HCT116 (cell line): Measurements from ENCODE around the gene COX10. TPM values are rescaled to one million over a fixed set of nuclear protein-coding genes. Genes with fewer than 3 reads are reported as not detected.

Experiments
- ATAC-seq: fragments of 200-7000 bp; cut with Tn5 transposase; 2 replicates; pipeline ENCODE4 v1.9.1; 2020; ENCODE audit warnings: mild to moderate bottlenecking, moderate library complexity
- BruUV-seq: library from RNA; stranded (reverse); fragments of 400-500 nt; replicated peaks from 2 replicates; lab custom pipeline; 2021; lab: Mats Ljungman, UMichigan
- CTCF ChIA-PET: fragments of 300-600 bp; sonication (Branson Sonifier 250); formaldehyde crosslinking; loops from one replicate; lab custom pipeline; 2021; ENCODE audit warnings: antibody characterized with exemption; lab: Charles Lee
- POLR2A ChIA-PET: fragments of 300-600, 350-600 bp; sonication (Branson Sonifier 250); formaldehyde crosslinking; loops from one replicate; lab custom pipeline; 2021; ENCODE audit warnings: antibody characterized with exemption; lab: Charles Lee
- RAD21 ChIA-PET, 2 experiments: fragments of 300-600 bp; sonication (Branson Sonifier 250); formaldehyde crosslinking; loops; one replicate each; lab custom pipeline; 2023; ENCODE audit warnings: low total read pairs in 2 of 2; ENCODE audit not compliant: uncharacterized antibody in 2 of 2, unreplicated experiment in 2 of 2, low non-redundant PET in 1 of 2; lab: Charles Lee
- DNase-seq: peaks from one replicate; pipeline ENCODE4 v3.0.0-alpha.2; 2010; ENCODE audit warnings: low read depth, low spot score
- H2AFZ ChIP-seq: fragments of 200-600 bp; shearing (Covaris generic), sonication (generic); 2 replicates; pipeline ENCODE4 v1.6.1; 2017; ENCODE audit warnings: low read depth, mixed run types, mixed read lengths, antibody characterized with exemption, low read length; ENCODE audit not compliant: poor library complexity, severe bottlenecking
- H3K27ac ChIP-seq: 2 replicates; pipeline ENCODE4 v1.5.1; 2012; ENCODE audit warnings: low read depth, low read length
- H3K27me3 ChIP-seq: fragments of 200-600 bp; sonication (generic); 2 replicates; pipeline ENCODE4 v1.6.1; 2016; ENCODE audit warnings: mixed run types, low read length, mixed read lengths; ENCODE audit not compliant: insufficient read depth
- H3K36me3 ChIP-seq, 2 experiments: fragments of 200-500 bp in 1 of 2; fragments of 200-600 bp in 1 of 2; sonication (Bioruptor generic) in 1 of 2; sonication (generic) in 1 of 2; 2 replicates each; pipeline versions ENCODE4 v1.5.1 to v1.6.1; 2014 to 2016; ENCODE audit warnings: low read length in 2 of 2, inconsistent platforms in 1 of 2, mixed read lengths in 1 of 2, mixed run types in 1 of 2; ENCODE audit not compliant: insufficient read depth in 2 of 2, control insufficient read depth in 1 of 2
- H3K4me1 ChIP-seq, 2 experiments: fragments of 200-600 bp in 1 of 2; sonication (generic) in 1 of 2; 2 replicates each; pipeline versions ENCODE4 v1.5.1 to v1.6.1; 2012 to 2017; ENCODE audit warnings: low read length in 2 of 2, inconsistent platforms in 1 of 2, mild to moderate bottlenecking in 1 of 2, mixed read lengths in 1 of 2, mixed run types in 1 of 2, moderate library complexity in 1 of 2; ENCODE audit not compliant: insufficient read depth in 2 of 2, control insufficient read depth in 1 of 2
- H3K4me2 ChIP-seq: fragments of 200-600 bp; sonication (generic); 2 replicates; pipeline ENCODE4 v1.6.1; 2017; ENCODE audit warnings: mixed run types, low read length, mixed read lengths
- H3K4me3 ChIP-seq, 2 experiments: fragments of 200-600 bp in 1 of 2; sonication (generic) in 1 of 2; replicated peaks in 1 of 2; 2 replicates each; pipeline ENCODE4 v1.5.1; 2011 to 2016; ENCODE audit warnings: low read length in 2 of 2, control low read depth in 1 of 2, low read depth in 1 of 2, mild to moderate bottlenecking in 1 of 2, mixed read lengths in 1 of 2, mixed run types in 1 of 2
- H3K79me2 ChIP-seq: fragments of 200-600 bp; sonication (generic); 2 replicates; pipeline ENCODE4 v1.6.1; 2017; ENCODE audit warnings: mild to moderate bottlenecking, mixed run types, low read length, moderate library complexity, mixed read lengths; ENCODE audit not compliant: insufficient read depth
- H3K9ac ChIP-seq: fragments of 200-600 bp; sonication (generic); 2 replicates; pipeline ENCODE4 v1.6.1; 2016; ENCODE audit warnings: low read length, mixed read lengths
- H3K9me2 ChIP-seq: fragments of 200-600 bp; sonication (generic), shearing (Covaris generic); 2 replicates; pipeline ENCODE4 v1.6.1; 2017; ENCODE audit warnings: mixed run types, mild to moderate bottlenecking, moderate library complexity; ENCODE audit not compliant: insufficient read depth
- H3K9me3 ChIP-seq, 2 experiments: fragments of 200-500 bp in 1 of 2; fragments of 200-600 bp in 1 of 2; sonication (Bioruptor generic) in 1 of 2; sonication (generic) in 1 of 2; 2 replicates each; pipeline ENCODE4 v1.6.1; 2014 to 2017; ENCODE audit warnings: low read length in 2 of 2, mixed read lengths in 2 of 2, inconsistent platforms in 1 of 2, low read depth in 1 of 2, mild to moderate bottlenecking in 1 of 2, mixed run types in 1 of 2, moderate library complexity in 1 of 2; ENCODE audit not compliant: control insufficient read depth in 1 of 2, insufficient read depth in 1 of 2
- H4K20me1 ChIP-seq: fragments of 200-600 bp; sonication (generic), shearing (Covaris generic); 2 replicates; pipeline ENCODE4 v1.6.1; 2017; ENCODE audit warnings: mixed run types, mild to moderate bottlenecking, moderate library complexity; ENCODE audit not compliant: insufficient read depth
- CEBPB ChIP-seq: IDR thresholded peaks from 2 replicates; pipeline ENCODE4 v1.6.1; 2012; ENCODE audit warnings: low read depth
- EGR1 ChIP-seq: IDR thresholded peaks from 2 replicates; pipeline ENCODE4 v1.6.1; 2012; ENCODE audit warnings: low read depth
- ELF1 ChIP-seq: IDR thresholded peaks from 2 replicates; pipeline ENCODE4 v1.6.1; 2012; ENCODE audit warnings: low read depth, borderline replicate concordance
- EZH2 ChIP-seq: fragments of 200-600 bp; sonication (generic); IDR thresholded peaks from 2 replicates; pipeline ENCODE4 v1.6.1; 2017; ENCODE audit warnings: antibody characterized with exemption, mixed run types
- EZH2phosphoT487 ChIP-seq: fragments of 200-600 bp; IDR thresholded peaks from 2 replicates; pipeline ENCODE4 v1.6.1; 2018; ENCODE audit warnings: antibody characterized with exemption, borderline replicate concordance
- FOSL1 ChIP-seq: IDR thresholded peaks from 2 replicates; pipeline ENCODE4 v1.6.1; 2012; ENCODE audit warnings: low read depth
- POLR2A ChIP-seq: IDR thresholded peaks from 2 replicates; pipeline ENCODE4 v1.7.0; 2011; ENCODE audit warnings: borderline replicate concordance; ENCODE audit not compliant: insufficient read depth, insufficient read length; ENCODE audit errors: extremely low read depth
- SIN3A ChIP-seq: IDR thresholded peaks from 2 replicates; pipeline ENCODE4 v1.6.1; 2012; ENCODE audit warnings: low read depth
- SP1 ChIP-seq: IDR thresholded peaks from 2 replicates; pipeline ENCODE4 v1.6.1; 2012; ENCODE audit warnings: low read depth
- SRF ChIP-seq: IDR thresholded peaks from 2 replicates; pipeline ENCODE4 v1.6.1; 2012; ENCODE audit warnings: low read depth
- TCF7L2 ChIP-seq: IDR thresholded peaks from 2 replicates; pipeline ENCODE4 v1.7.0; 2011; ENCODE audit warnings: borderline replicate concordance, inconsistent platforms; ENCODE audit not compliant: insufficient read depth, insufficient read length; ENCODE audit errors: extremely low read depth
- YY1 ChIP-seq: IDR thresholded peaks from 2 replicates; pipeline ENCODE4 v1.6.1; 2011; ENCODE audit warnings: low read length, low read depth, moderate library complexity, mild to moderate bottlenecking; ENCODE audit not compliant: insufficient replicate concordance; ENCODE audit errors: extremely low read depth
- ZFX ChIP-seq: fragments of 450-650 bp; IDR thresholded peaks from 2 replicates; pipeline ENCODE4 v1.6.1; 2017
- ZNF274 ChIP-seq: fragments of 200-500 bp; sonication (Bioruptor generic); IDR thresholded peaks from 2 replicates; pipeline ENCODE4 v1.6.1; 2014; ENCODE audit warnings: mild to moderate bottlenecking, low read depth, low read length, inconsistent platforms
- intact Hi-C: fragments of 100-400 bp; cut with micrococcal nuclease; formaldehyde crosslinking; loops from 2 replicates; pipeline ENCODE4 v1.10.0; 2022
- total RNA-seq: library from RNA; stranded (reverse); gene quantifications from one replicate; pipeline ENCODE4 v1.2.1, GENCODE V29; 2021; ENCODE audit not compliant: unreplicated experiment
- TF ChIP-seq, protein P1 (sequence below): IDR thresholded peaks from 2 replicates; pipeline ENCODE4 v1.6.1; 2011; ENCODE audit warnings: mild to moderate bottlenecking, low read length, moderate library complexity; ENCODE audit not compliant: insufficient replicate concordance; ENCODE audit errors: extremely low read depth
- TF ChIP-seq, protein P2 (sequence below): IDR thresholded peaks from 2 replicates; pipeline ENCODE4 v1.6.1; 2012; ENCODE audit warnings: low read depth
- TF ChIP-seq, protein P3 (sequence below): IDR thresholded peaks from 2 replicates; pipeline ENCODE4 v1.6.1; 2012
- TF ChIP-seq, protein P4 (sequence below): IDR thresholded peaks from 2 replicates; pipeline ENCODE4 v1.6.1; 2012
- TF ChIP-seq, protein P5 (sequence below), 3 experiments: fragments of 200-600 bp in 1 of 3; sonication (generic) in 1 of 3; IDR thresholded peaks in 2 of 3; conservative IDR thresholded peaks in 1 of 3; 2 replicates each; pipeline ENCODE4 v1.5.1; 2012 to 2017; ENCODE audit warnings: low read depth in 2 of 3, low read length in 2 of 3, antibody characterized with exemption in 1 of 3, borderline replicate concordance in 1 of 3, control low read depth in 1 of 3, mild to moderate bottlenecking in 1 of 3, mixed read lengths in 1 of 3, mixed run types in 1 of 3, moderate library complexity in 1 of 3; ENCODE audit not compliant: insufficient read depth in 1 of 3

COX10 gene
- total RNA-seq, 1 experiment from 2014 or later, result 22.4 TPM

DNA sequence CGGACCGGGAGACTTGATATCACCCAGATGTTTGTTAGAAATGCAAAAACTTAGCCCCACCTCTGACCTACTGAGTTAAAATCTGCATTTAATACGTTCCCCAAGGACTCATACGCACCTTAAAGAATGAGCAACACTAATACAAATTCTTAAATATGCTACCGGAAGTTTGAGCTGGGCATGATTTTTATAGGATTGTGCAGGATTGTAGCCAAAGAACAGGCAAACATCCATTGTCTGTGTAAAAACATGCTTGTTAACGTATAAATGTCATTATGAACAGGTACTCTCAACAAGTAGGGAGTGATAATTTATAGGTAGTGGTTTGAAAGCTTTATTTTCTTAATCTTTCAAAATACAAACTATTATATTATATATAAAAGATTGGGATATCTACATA, 22.3 kb upstream of the COX10 start:
- BruUV-seq, result no TSS peak
- Histone ChIP-seq H3K4me1 (no peaks in the 10 kb centered on the region), H3K9me3 (no peaks in the 10 kb centered on the region), H3K9ac (no peak overlapping the region), H3K79me2 (no peaks in the 10 kb centered on the region), H3K9me2 (no peaks in the 10 kb centered on the region)
- DNase-seq, result no peak
- CTCF ChIA-PET, result no interaction called here
- RAD21 ChIA-PET, result no interaction called here
- POLR2A ChIA-PET, result no interaction called here
- TF ChIP-seq TCF7L2 (no peak), SIN3A (no peak), ELF1 (no peak), SP1 (no peak), EGR1 (no peak), YY1 (no peak), ZNF274 (no peak), SRF (no peak), FOSL1 (no peak), POLR2A (no peak), ZFX (no peak), EZH2 (no peak), CEBPB (no peak), EZH2phosphoT487 (no peak)
- TF ChIP-seq, protein P1, sequence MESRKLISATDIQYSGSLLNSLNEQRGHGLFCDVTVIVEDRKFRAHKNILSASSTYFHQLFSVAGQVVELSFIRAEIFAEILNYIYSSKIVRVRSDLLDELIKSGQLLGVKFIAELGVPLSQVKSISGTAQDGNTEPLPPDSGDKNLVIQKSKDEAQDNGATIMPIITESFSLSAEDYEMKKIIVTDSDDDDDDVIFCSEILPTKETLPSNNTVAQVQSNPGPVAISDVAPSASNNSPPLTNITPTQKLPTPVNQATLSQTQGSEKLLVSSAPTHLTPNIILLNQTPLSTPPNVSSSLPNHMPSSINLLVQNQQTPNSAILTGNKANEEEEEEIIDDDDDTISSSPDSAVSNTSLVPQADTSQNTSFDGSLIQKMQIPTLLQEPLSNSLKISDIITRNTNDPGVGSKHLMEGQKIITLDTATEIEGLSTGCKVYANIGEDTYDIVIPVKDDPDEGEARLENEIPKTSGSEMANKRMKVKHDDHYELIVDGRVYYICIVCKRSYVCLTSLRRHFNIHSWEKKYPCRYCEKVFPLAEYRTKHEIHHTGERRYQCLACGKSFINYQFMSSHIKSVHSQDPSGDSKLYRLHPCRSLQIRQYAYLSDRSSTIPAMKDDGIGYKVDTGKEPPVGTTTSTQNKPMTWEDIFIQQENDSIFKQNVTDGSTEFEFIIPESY, result no peak
- TF ChIP-seq, protein P2, sequence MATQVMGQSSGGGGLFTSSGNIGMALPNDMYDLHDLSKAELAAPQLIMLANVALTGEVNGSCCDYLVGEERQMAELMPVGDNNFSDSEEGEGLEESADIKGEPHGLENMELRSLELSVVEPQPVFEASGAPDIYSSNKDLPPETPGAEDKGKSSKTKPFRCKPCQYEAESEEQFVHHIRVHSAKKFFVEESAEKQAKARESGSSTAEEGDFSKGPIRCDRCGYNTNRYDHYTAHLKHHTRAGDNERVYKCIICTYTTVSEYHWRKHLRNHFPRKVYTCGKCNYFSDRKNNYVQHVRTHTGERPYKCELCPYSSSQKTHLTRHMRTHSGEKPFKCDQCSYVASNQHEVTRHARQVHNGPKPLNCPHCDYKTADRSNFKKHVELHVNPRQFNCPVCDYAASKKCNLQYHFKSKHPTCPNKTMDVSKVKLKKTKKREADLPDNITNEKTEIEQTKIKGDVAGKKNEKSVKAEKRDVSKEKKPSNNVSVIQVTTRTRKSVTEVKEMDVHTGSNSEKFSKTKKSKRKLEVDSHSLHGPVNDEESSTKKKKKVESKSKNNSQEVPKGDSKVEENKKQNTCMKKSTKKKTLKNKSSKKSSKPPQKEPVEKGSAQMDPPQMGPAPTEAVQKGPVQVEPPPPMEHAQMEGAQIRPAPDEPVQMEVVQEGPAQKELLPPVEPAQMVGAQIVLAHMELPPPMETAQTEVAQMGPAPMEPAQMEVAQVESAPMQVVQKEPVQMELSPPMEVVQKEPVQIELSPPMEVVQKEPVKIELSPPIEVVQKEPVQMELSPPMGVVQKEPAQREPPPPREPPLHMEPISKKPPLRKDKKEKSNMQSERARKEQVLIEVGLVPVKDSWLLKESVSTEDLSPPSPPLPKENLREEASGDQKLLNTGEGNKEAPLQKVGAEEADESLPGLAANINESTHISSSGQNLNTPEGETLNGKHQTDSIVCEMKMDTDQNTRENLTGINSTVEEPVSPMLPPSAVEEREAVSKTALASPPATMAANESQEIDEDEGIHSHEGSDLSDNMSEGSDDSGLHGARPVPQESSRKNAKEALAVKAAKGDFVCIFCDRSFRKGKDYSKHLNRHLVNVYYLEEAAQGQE, result no peak
- TF ChIP-seq, protein P3, sequence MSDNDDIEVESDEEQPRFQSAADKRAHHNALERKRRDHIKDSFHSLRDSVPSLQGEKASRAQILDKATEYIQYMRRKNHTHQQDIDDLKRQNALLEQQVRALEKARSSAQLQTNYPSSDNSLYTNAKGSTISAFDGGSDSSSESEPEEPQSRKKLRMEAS, result no peak
- TF ChIP-seq, protein P4, sequence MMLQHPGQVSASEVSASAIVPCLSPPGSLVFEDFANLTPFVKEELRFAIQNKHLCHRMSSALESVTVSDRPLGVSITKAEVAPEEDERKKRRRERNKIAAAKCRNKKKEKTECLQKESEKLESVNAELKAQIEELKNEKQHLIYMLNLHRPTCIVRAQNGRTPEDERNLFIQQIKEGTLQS, result no peak
- TF ChIP-seq, protein P5, sequence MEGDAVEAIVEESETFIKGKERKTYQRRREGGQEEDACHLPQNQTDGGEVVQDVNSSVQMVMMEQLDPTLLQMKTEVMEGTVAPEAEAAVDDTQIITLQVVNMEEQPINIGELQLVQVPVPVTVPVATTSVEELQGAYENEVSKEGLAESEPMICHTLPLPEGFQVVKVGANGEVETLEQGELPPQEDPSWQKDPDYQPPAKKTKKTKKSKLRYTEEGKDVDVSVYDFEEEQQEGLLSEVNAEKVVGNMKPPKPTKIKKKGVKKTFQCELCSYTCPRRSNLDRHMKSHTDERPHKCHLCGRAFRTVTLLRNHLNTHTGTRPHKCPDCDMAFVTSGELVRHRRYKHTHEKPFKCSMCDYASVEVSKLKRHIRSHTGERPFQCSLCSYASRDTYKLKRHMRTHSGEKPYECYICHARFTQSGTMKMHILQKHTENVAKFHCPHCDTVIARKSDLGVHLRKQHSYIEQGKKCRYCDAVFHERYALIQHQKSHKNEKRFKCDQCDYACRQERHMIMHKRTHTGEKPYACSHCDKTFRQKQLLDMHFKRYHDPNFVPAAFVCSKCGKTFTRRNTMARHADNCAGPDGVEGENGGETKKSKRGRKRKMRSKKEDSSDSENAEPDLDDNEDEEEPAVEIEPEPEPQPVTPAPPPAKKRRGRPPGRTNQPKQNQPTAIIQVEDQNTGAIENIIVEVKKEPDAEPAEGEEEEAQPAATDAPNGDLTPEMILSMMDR (IDR thresholded peaks at IDR 0.05 in 2 of 3, conservative IDR thresholded peaks at IDR 0.05 in 1 of 3; ENCODE audit: borderline replicate concordance in 1 of 3, insufficient read depth in 1 of 3, low read depth in 2 of 3, low read length in 2 of 3), result no peak
- TF ChIP-seq, all 23 proteins: peak for 0
- Histone ChIP-seq H3K27ac (no peak overlapping the region), H3K27me3 (no peaks in the 10 kb centered on the region), H4K20me1 (no peaks in the 10 kb centered on the region), H3K4me2 (no peak overlapping the region), H2AFZ (no peak overlapping the region), H3K4me3 (no peak overlapping the region), H3K36me3 (no peaks in the 10 kb centered on the region)
- no peak for ATAC-seq
- intact Hi-C loops, result loop anchor here (10.0 kb wide), 1 partner anchor 258 kb away; the partner anchor contains the start of gene HS3ST3B1
